Naive thymus-derived CD4-positive, alpha-beta T cell (primary cell): ENCODE results near the gene PRICKLE4. TPM values are rescaled to one million over a fixed set of nuclear protein-coding genes. Genes with fewer than 3 reads are reported as not detected.

Experiments used
- ATAC-seq: fragments of 150-1000 bp; cut with Tn5 transposase; 2 replicates; pipeline ENCODE4 v1.10.0; 2021; ENCODE audit warnings: mild to moderate bottlenecking, moderate library complexity
- CTCF ChIA-PET: fragments of 350-600 bp; sonication (Branson Sonifier 250); formaldehyde crosslinking; loops from one replicate; lab custom pipeline; 2021; ENCODE audit warnings: antibody characterized with exemption; lab: Charles Lee
- POLR2A ChIA-PET: fragments of 350-600 bp; sonication (Branson Sonifier 250); formaldehyde crosslinking; loops from one replicate; lab custom pipeline; 2021; ENCODE audit warnings: antibody characterized with exemption, inconsistent platforms; lab: Charles Lee
- DNase-seq, 9 donors: peaks; one replicate each; pipeline versions ENCODE4 v3.0.0 to v3.0.0-alpha.2; 2020 to 2022; ENCODE audit warnings: mixed read lengths in 1 of 9
- H3K27ac ChIP-seq: one replicate; pipeline ENCODE4 v1.7.0; 2013; ENCODE audit warnings: mild to moderate bottlenecking, low read depth, low read length, moderate library complexity
- H3K27me3 ChIP-seq, 2 donors: one replicate each; pipeline ENCODE4 v1.7.0; 2013; ENCODE audit warnings: low read length in 2 of 2, mild to moderate bottlenecking in 2 of 2, moderate library complexity in 2 of 2; ENCODE audit not compliant: control insufficient read depth in 2 of 2, insufficient read depth in 2 of 2
- H3K36me3 ChIP-seq, 3 experiments: 1 replicate in 2 of 3; 2 replicates in 1 of 3; pipeline ENCODE4 v1.7.0; 2013; ENCODE audit warnings: low read length in 3 of 3, mild to moderate bottlenecking in 3 of 3, moderate library complexity in 1 of 3; ENCODE audit not compliant: insufficient read depth in 3 of 3, control insufficient read depth in 2 of 3
- H3K4me1 ChIP-seq, 2 donors: one replicate each; pipeline ENCODE4 v1.7.0; 2013; ENCODE audit warnings: low read length in 2 of 2, mild to moderate bottlenecking in 2 of 2, moderate library complexity in 1 of 2; ENCODE audit not compliant: control insufficient read depth in 2 of 2, insufficient read depth in 2 of 2
- H3K4me3 ChIP-seq: 2 replicates; pipeline ENCODE4 v1.7.0; 2013; ENCODE audit warnings: mild to moderate bottlenecking, low read length
- H3K9me3 ChIP-seq, 3 experiments: 1 replicate in 2 of 3; 2 replicates in 1 of 3; pipeline ENCODE4 v1.7.0; 2013; ENCODE audit warnings: low read length in 3 of 3; ENCODE audit not compliant: control insufficient read depth in 2 of 3
- H3K27ac Mint-ChIP-seq, 9 donors: one replicate each; pipeline ENCODE4 v1.8.0; 2020 to 2022; ENCODE audit warnings: mixed read lengths in 9 of 9, mild to moderate bottlenecking in 8 of 9, moderate library complexity in 5 of 9, inconsistent platforms in 2 of 9
- H3K27me3 Mint-ChIP-seq, 5 donors: one replicate each; pipeline ENCODE4 v1.8.0; 2021 to 2022; ENCODE audit warnings: mixed read lengths in 5 of 5, mild to moderate bottlenecking in 1 of 5
- H3K36me3 Mint-ChIP-seq, 5 donors: one replicate each; pipeline ENCODE4 v1.8.0; 2020 to 2022; ENCODE audit warnings: mixed read lengths in 5 of 5, mild to moderate bottlenecking in 3 of 5, inconsistent platforms in 1 of 5
- H3K4me1 Mint-ChIP-seq, 7 donors: one replicate each; pipeline ENCODE4 v1.8.0; 2020 to 2022; ENCODE audit warnings: mixed read lengths in 7 of 7, mild to moderate bottlenecking in 3 of 7, inconsistent platforms in 1 of 7
- H3K4me3 Mint-ChIP-seq, 10 donors: one replicate each; pipeline ENCODE4 v1.8.0; 2020 to 2022; ENCODE audit warnings: mild to moderate bottlenecking in 10 of 10, mixed read lengths in 10 of 10, moderate library complexity in 6 of 10, inconsistent platforms in 2 of 10
- H3K9me3 Mint-ChIP-seq, 11 donors: one replicate each; pipeline ENCODE4 v1.8.0; 2020 to 2022; ENCODE audit warnings: mixed read lengths in 11 of 11, mild to moderate bottlenecking in 4 of 11, inconsistent platforms in 1 of 11, moderate library complexity in 1 of 11
- intact Hi-C, 2 donors: fragments of 100-400 bp; cut with micrococcal nuclease; formaldehyde crosslinking; loops; one replicate each; pipeline ENCODE4 v1.15.1; 2023
- polyA plus RNA-seq, 2 donors: library from polyadenylated mRNA; unstranded; fragments of 300-500 nt; fragmentation: Illumina TruSeq; gene quantifications; one replicate each; pipeline ENCODE4 v1.2.3, GENCODE V29; 2021
- total RNA-seq, 6 experiments: library from RNA in 5 of 6; stranded (reverse) in 5 of 6; gene quantifications; 1 replicate in 5 of 6; 2 replicates in 1 of 6; pipeline ENCODE4 v1.2.3 and lab custom pipeline; 2021 to 2026

The PRICKLE4 gene
- total and polyA plus RNA-seq, 7 experiments from 2014 or later: 0.61 TPM; not detected in 6

GRCh38 chr6:41821266-41821665 lies 40.7 kb downstream of the PRICKLE4 start:
- ChIA-PET POLR2A (interaction anchor here (0.6 kb wide), 1 partner anchor 26 kb away, joined by 3 read pairs; no protein-coding TSS in a partner anchor), CTCF (no interaction called here)
- H3K4me3 ChIP-seq: no peak overlapping the region
- no peak overlapping the region for H3K27ac ChIP-seq
- no peaks in the 10 kb centered on the region for H3K9me3 ChIP-seq
- ATAC-seq: no peak
- H3K4me1 ChIP-seq: no peaks in the 10 kb centered on the region
- Mint-ChIP-seq H3K36me3 (no peaks in the 10 kb centered on the region), H3K27me3 (no peaks in the 10 kb centered on the region), H3K4me1 (peaks cover 0 to 2% (median under 1%) of the 10 kb centered on the region in 7 donors), H3K27ac (no peak overlapping the region), H3K9me3 (peaks cover 0 to 2% (median 0%) of the 10 kb centered on the region in 11 donors), H3K4me3 (no peak overlapping the region)
- DNase-seq: no peak
- no peaks in the 10 kb centered on the region for H3K27me3 ChIP-seq
- intact Hi-C loops: no loop called here
- H3K36me3 ChIP-seq: no peaks in the 10 kb centered on the region

GRCh38 chr6:41822021-41822420 lies 41.4 kb downstream of the PRICKLE4 start:
- H3K27ac ChIP-seq: no peak overlapping the region
- H3K9me3 ChIP-seq: no peaks in the 10 kb centered on the region
- H3K4me3 ChIP-seq: no peak overlapping the region
- no peaks in the 10 kb centered on the region for H3K4me1 ChIP-seq
- CTCF ChIA-PET: no interaction called here
- H3K4me1 Mint-ChIP-seq: peaks cover 0 to 1% (median 0%) of the 10 kb centered on the region in 7 donors
- no peaks in the 10 kb centered on the region for H3K36me3 ChIP-seq
- no peak for ATAC-seq
- H3K36me3 Mint-ChIP-seq: no peaks in the 10 kb centered on the region
- no peaks in the 10 kb centered on the region for H3K27me3 Mint-ChIP-seq
- no peak overlapping the region for H3K4me3 Mint-ChIP-seq
- POLR2A ChIA-PET: interaction anchor here (0.7 kb wide), 1 partner anchor 189 kb away, joined by 3 read pairs; no protein-coding TSS in a partner anchor
- DNase-seq: no peak
- H3K27ac Mint-ChIP-seq: no peak overlapping the region
- H3K27me3 ChIP-seq: no peaks in the 10 kb centered on the region
- peaks cover 0 to 2% (median 0%) of the 10 kb centered on the region in 11 donors for H3K9me3 Mint-ChIP-seq
- intact Hi-C loops: no loop called here

DNA sequence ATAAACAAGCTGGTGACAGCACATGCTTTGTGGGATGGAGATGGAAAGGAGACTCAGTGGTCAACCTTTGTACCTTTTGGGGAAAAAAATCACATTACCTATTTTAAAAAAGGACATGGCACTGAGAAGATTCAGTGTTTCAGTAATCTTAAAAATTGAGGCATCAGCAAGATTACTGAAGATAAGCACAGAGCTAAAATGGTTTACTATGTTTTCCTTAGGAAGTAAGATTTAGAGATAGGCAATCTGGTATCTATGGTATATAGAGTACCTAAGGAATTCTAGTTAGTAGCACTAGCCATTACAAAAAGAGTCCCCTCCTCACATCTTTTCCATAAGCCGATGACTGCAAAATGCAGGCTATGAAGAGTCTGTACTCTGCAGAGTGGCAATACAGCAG lies 42.6 kb downstream of the PRICKLE4 start:
- intact Hi-C loops: no loop called here
- Histone ChIP-seq H3K27me3 (no peaks in the 10 kb centered on the region), H3K27ac (no peak overlapping the region), H3K4me1 (no peaks in the 10 kb centered on the region), H3K9me3 (no peaks in the 10 kb centered on the region), H3K36me3 (no peaks in the 10 kb centered on the region), H3K4me3 (no peak overlapping the region)
- Mint-ChIP-seq H3K27me3 (no peaks in the 10 kb centered on the region), H3K4me3 (no peak overlapping the region), H3K9me3 (peaks cover 0 to 2% (median 0%) of the 10 kb centered on the region in 11 donors), H3K4me1 (no peaks in the 10 kb centered on the region), H3K27ac (no peak overlapping the region), H3K36me3 (no peaks in the 10 kb centered on the region)
- ATAC-seq (no peak), DNase-seq (no peak)
- POLR2A ChIA-PET: no interaction called here
- CTCF ChIA-PET: no interaction called here

DNA sequence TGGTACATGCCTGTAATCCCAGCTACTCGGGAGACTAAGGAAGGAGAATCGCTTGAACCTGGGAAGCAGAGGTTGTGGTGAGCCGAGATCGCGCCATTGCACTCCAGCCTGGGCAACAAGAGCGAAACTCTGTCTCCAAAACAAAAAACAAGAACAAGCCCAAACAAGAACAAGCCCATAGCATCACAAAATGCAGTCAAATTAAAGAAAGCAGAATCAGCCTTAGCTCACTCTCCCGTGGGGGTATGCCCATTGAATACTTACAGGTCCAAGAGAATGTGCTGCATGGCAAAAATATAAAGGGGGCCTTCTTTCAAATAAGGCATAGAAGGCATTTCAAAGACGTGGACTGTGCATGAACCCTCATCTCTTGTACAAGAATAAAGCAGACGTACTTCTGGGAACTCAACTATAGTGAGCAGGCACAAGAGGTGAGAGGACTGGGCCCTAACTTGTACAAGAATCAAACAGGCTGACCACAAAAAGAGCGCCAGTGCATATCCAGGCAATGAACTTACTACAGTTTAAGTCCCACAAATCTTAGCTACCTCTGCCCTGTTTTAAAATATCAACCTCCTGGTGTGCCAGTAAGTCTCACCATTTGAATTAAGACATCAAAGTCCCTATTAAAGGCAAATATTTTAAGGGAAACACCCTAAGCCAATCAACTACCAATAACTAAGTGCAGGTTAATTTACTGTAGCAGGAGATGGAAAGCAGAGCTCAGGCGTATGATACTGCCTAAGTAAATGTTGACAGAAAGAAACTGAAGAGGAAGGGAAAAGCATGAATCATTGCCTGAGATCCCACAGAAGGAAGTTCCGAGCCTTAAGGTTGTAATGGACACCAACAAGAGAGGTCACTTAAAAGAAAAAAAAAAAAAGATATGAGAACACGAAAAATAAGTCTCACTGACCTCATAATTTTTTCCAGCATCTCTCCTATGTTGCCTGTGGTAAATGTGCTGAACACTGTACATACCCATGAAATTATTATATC lies 44.3 kb downstream of the PRICKLE4 start:
- no peaks in the 10 kb centered on the region for H3K9me3 ChIP-seq
- no peaks in the 10 kb centered on the region for H3K27me3 Mint-ChIP-seq
- no peaks in the 10 kb centered on the region for H3K4me1 Mint-ChIP-seq
- H3K36me3 Mint-ChIP-seq: no peaks in the 10 kb centered on the region
- no peak overlapping the region for H3K4me3 Mint-ChIP-seq
- ATAC-seq: no peak
- H3K27ac ChIP-seq: no peak overlapping the region
- no peaks in the 10 kb centered on the region for H3K36me3 ChIP-seq
- H3K9me3 Mint-ChIP-seq: peaks cover 0 to 2% (median 0%) of the 10 kb centered on the region in 11 donors
- H3K4me3 ChIP-seq: no peak overlapping the region
- no peak overlapping the region for H3K27ac Mint-ChIP-seq
- ChIA-PET POLR2A (interaction anchor here (0.6 kb wide), 2 partner anchors 713 to 1053 kb away, joined by 3 to 5 read pairs; no protein-coding TSS in a partner anchor), CTCF (interaction anchor here (0.5 kb wide), 1 partner anchor 210 kb away, joined by 3 read pairs; no protein-coding TSS in a partner anchor)
- intact Hi-C loops: no loop called here
- H3K27me3 ChIP-seq: no peaks in the 10 kb centered on the region
- DNase-seq: no peak
- no peaks in the 10 kb centered on the region for H3K4me1 ChIP-seq

DNA sequence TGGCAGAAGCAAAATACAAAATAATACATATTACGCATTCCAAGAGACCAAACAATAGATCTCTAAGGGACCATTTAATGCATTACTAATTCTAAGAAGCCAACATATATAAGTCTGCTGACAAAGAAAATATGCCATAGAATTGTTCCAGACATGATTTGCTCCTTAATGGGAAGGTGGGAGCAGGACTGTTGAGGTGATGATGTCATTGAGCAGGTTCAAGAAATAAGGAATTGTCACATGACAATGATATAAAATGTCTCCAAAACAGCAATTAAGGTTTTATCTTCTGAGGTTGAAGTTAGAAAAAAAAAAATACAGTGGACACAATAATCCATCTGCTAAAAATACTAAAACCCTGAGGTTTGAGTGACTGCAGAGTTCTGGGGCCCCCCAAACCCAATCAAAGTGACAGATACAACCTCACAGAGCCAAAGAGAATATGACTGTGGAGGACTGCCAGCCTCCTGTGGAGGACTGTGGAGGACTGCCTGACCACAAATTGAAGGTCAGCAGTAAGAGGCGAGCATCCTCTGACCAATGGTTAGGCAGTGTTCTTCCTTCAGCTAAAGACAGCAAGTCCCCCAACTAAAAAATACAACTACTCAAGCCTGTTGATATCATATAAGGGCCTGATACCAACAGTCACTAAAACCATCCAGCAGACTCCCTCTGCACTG lies 45.9 kb downstream of the PRICKLE4 start:
- H3K27ac ChIP-seq: no peak overlapping the region
- H3K4me3 ChIP-seq: no peak overlapping the region
- H3K27me3 Mint-ChIP-seq: no peaks in the 10 kb centered on the region
- intact Hi-C loops: no loop called here
- ATAC-seq: no peak
- DNase-seq: no peak
- no peaks in the 10 kb centered on the region for H3K36me3 ChIP-seq
- no peaks in the 10 kb centered on the region for H3K27me3 ChIP-seq
- H3K4me1 Mint-ChIP-seq: no peaks in the 10 kb centered on the region
- H3K9me3 ChIP-seq: no peaks in the 10 kb centered on the region
- H3K4me3 Mint-ChIP-seq: no peak overlapping the region
- CTCF ChIA-PET: no interaction called here
- peaks cover 0 to 2% (median 0%) of the 10 kb centered on the region in 11 donors for H3K9me3 Mint-ChIP-seq
- H3K4me1 ChIP-seq: no peaks in the 10 kb centered on the region
- no peak overlapping the region for H3K27ac Mint-ChIP-seq
- POLR2A ChIA-PET: no interaction called here
- peaks cover 0 to under 1% (median 0%) of the 10 kb centered on the region in 5 donors for H3K36me3 Mint-ChIP-seq

DNA sequence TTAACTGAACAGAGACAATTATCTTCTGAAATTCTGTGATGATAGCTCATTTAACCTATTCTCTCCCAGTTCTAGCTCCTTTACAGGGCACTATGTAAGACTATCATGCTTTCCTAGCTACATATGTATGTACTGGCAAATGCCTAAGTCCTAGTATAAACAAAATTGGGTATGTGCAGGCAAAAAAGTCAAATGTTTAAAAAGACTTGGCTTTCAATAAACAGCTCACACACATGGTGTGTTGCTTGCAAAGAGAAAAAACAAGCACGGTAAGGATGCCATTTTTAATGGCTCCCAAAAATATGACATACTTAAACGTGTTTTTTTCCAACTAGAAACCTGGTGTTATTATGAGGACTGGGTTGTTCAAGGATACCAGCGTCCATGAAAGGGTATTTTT lies 51.7 kb downstream of the PRICKLE4 start:
- intact Hi-C loops: no loop called here
- peaks cover 0 to 5% (median under 1%) of the 10 kb centered on the region in 5 donors for H3K36me3 Mint-ChIP-seq
- H3K9me3 ChIP-seq: no peaks in the 10 kb centered on the region
- no peaks in the 10 kb centered on the region for H3K36me3 ChIP-seq
- peaks cover 3 to 7% (median 4%) of the 10 kb centered on the region in 7 donors for H3K4me1 Mint-ChIP-seq
- ChIA-PET CTCF (interaction anchor here (0.6 to 1.5 kb wide), 2 partner anchors 10 to 345 kb away, joined by 3 to 4 read pairs; no protein-coding TSS in a partner anchor), POLR2A (no interaction called here)
- no peak for DNase-seq
- H3K9me3 Mint-ChIP-seq: no peaks in the 10 kb centered on the region
- ATAC-seq: no peak
- no peaks in the 10 kb centered on the region for H3K27me3 Mint-ChIP-seq
- H3K27ac Mint-ChIP-seq: no peak overlapping the region
- H3K27ac ChIP-seq: no peak overlapping the region
- no peaks in the 10 kb centered on the region for H3K27me3 ChIP-seq
- H3K4me1 ChIP-seq: no peaks in the 10 kb centered on the region
- no peak overlapping the region for H3K4me3 Mint-ChIP-seq
- no peak overlapping the region for H3K4me3 ChIP-seq
